DND-41 (cell line): ENCODE data around the gene NBPF20.
A peak's percentile ranks its signal among the peaks of the same experiment; 100 is the strongest.
"Not testable (repeated sequence)": the region's sequence is repeated elsewhere in the genome, so short reads cannot be mapped to it uniquely, and the experiment has no call there.

Experiments used
- ATAC-seq: fragments of 200-7000 bp; cut with Tn5 transposase; 3 replicates; pipeline ENCODE4 v1.9.1; 2021; ENCODE audit warnings: low read depth; ENCODE audit not compliant: insufficient read depth
- DNase-seq: peaks from one replicate; pipeline ENCODE4 v3.0.0-alpha.2; 2020
- H2AFZ ChIP-seq: 2 replicates; pipeline ENCODE4 v1.6.0; 2012; ENCODE audit warnings: low read depth, low read length
- H3K27ac ChIP-seq: 2 replicates; pipeline ENCODE4 v1.5.1; 2012; ENCODE audit warnings: low read length, inconsistent platforms
- H3K27me3 ChIP-seq: fragments of 200-600 bp; sonication (generic); 2 replicates; pipeline ENCODE4 v1.6.0; 2012; ENCODE audit warnings: low read length, mild to moderate bottlenecking, inconsistent platforms; ENCODE audit not compliant: insufficient read depth, poor library complexity
- H3K36me3 ChIP-seq: 2 replicates; pipeline ENCODE4 v1.5.1; 2012; ENCODE audit warnings: low read length, inconsistent platforms; ENCODE audit not compliant: insufficient read depth
- H3K4me1 ChIP-seq: 2 replicates; pipeline ENCODE4 v1.5.1; 2012; ENCODE audit warnings: mild to moderate bottlenecking, low read length; ENCODE audit not compliant: insufficient read depth
- H3K4me2 ChIP-seq: 2 replicates; pipeline ENCODE4 v1.6.0; 2012; ENCODE audit warnings: mild to moderate bottlenecking, moderate library complexity, low read length, inconsistent platforms; ENCODE audit not compliant: insufficient read depth
- H3K4me3 ChIP-seq, 2 experiments: fragments of 200-600 bp in 1 of 2; shearing (Covaris generic) in 1 of 2; 2 replicates each; pipeline ENCODE4 v1.5.1; 2012 to 2016; ENCODE audit warnings: inconsistent platforms in 2 of 2, low read length in 2 of 2, mild to moderate bottlenecking in 2 of 2, low read depth in 1 of 2, moderate library complexity in 1 of 2
- H3K79me2 ChIP-seq: 2 replicates; pipeline ENCODE4 v1.6.0; 2012; ENCODE audit warnings: low read length, inconsistent platforms; ENCODE audit not compliant: insufficient read depth
- H3K9ac ChIP-seq: 2 replicates; pipeline ENCODE4 v1.6.0; 2012; ENCODE audit warnings: low read depth, mild to moderate bottlenecking, inconsistent platforms, low read length, moderate library complexity
- H3K9me3 ChIP-seq: 2 replicates; pipeline ENCODE4 v1.5.1; 2012; ENCODE audit warnings: low read length, moderate library complexity, mild to moderate bottlenecking, inconsistent platforms; ENCODE audit not compliant: insufficient read depth, severe bottlenecking
- H4K20me1 ChIP-seq: 2 replicates; pipeline ENCODE4 v1.6.0; 2012; ENCODE audit warnings: low read length; ENCODE audit not compliant: insufficient read depth
- CTCF ChIP-seq: IDR thresholded peaks from 2 replicates; pipeline ENCODE4 v1.5.1; 2012; ENCODE audit warnings: borderline replicate concordance, low read length, moderate library complexity, mild to moderate bottlenecking; ENCODE audit not compliant: poor library complexity, severe bottlenecking; ENCODE audit errors: extremely low read depth
- EZH2 ChIP-seq: IDR thresholded peaks from 3 replicates; pipeline ENCODE4 v1.6.1; 2012; ENCODE audit warnings: borderline replicate concordance, low read depth, mild to moderate bottlenecking, moderate library complexity, low read length, inconsistent platforms; ENCODE audit not compliant: severe bottlenecking

NBPF20 gene

GRCh38 chr1:145425436-145426029, at the start of gene NBPF20:
Gene NBPF20 (minus strand): TSS chr1:145425603. CDS start chr1:145405272, 20,331 bp downstream.
- H3K4me2 ChIP-seq: peak within 1 kb of the TSS; percentile 97
- no peaks in the 10 kb centered on the region for H3K79me2 ChIP-seq
- peak within 1 kb of the TSS; percentile 52; the same call in 1 of the 2 replicates for H3K27ac ChIP-seq
- TF ChIP-seq EZH2 (no peak), CTCF (no peak)
- no peaks in the 10 kb centered on the region for H3K9me3 ChIP-seq
- peak within 1 kb of the TSS; percentile 57 to 90 for H3K4me3 ChIP-seq
- peaks cover 16% of the 10 kb centered on the region for H3K4me1 ChIP-seq
- peak within 1 kb of the TSS; percentile 65 for H3K9ac ChIP-seq
- H4K20me1 ChIP-seq: no peaks in the 10 kb centered on the region
- H2AFZ ChIP-seq: peak within 1 kb of the TSS; percentile 99
- H3K27me3 ChIP-seq: no peaks in the 10 kb centered on the region
- ATAC-seq (peak; percentile 95), DNase-seq (peak; percentile 73)
- H3K36me3 ChIP-seq: no peaks in the 10 kb centered on the region

GRCh38 chr1:145474837-145475368, 49.5 kb upstream of the NBPF20 start:
- DNase-seq, H3K9me3 ChIP-seq, H3K4me1 ChIP-seq, H3K27ac ChIP-seq, H2AFZ ChIP-seq, H3K27me3 ChIP-seq, H3K36me3 ChIP-seq, H3K4me3 ChIP-seq, ATAC-seq, H4K20me1 ChIP-seq, H3K9ac ChIP-seq, H3K4me2 ChIP-seq, H3K79me2 ChIP-seq: not testable (repeated sequence)

- H3K4me3 ChIP-seq, ATAC-seq, H3K79me2 ChIP-seq, H3K4me2 ChIP-seq, H3K36me3 ChIP-seq, H3K4me1 ChIP-seq, H3K9ac ChIP-seq, H2AFZ ChIP-seq, H4K20me1 ChIP-seq, H3K27ac ChIP-seq, H3K9me3 ChIP-seq, DNase-seq, H3K27me3 ChIP-seq: not testable (repeated sequence)
Observed at GRCh38 chr1:145472731-145473130, 47.3 kb upstream of the NBPF20 start.

GRCh38 chr1:145471365-145471764, 46.0 kb upstream of the NBPF20 start:
- H2AFZ ChIP-seq, H3K27me3 ChIP-seq, H3K27ac ChIP-seq, H4K20me1 ChIP-seq, H3K36me3 ChIP-seq, H3K4me2 ChIP-seq, H3K9me3 ChIP-seq, H3K79me2 ChIP-seq, H3K9ac ChIP-seq, H3K4me3 ChIP-seq, ATAC-seq, DNase-seq, H3K4me1 ChIP-seq: not testable (repeated sequence)

GRCh38 chr1:145465405-145466144, 40.2 kb upstream of the NBPF20 start:
- H3K4me3 ChIP-seq, H3K4me2 ChIP-seq, H3K79me2 ChIP-seq, H3K4me1 ChIP-seq, ATAC-seq, DNase-seq, H3K9ac ChIP-seq, H2AFZ ChIP-seq, H4K20me1 ChIP-seq, H3K9me3 ChIP-seq, H3K27ac ChIP-seq, H3K27me3 ChIP-seq, H3K36me3 ChIP-seq: not testable (repeated sequence)

- DNase-seq, H3K4me1 ChIP-seq, ATAC-seq, H3K79me2 ChIP-seq, H2AFZ ChIP-seq, H3K9me3 ChIP-seq, H4K20me1 ChIP-seq, H3K9ac ChIP-seq, H3K27ac ChIP-seq, H3K36me3 ChIP-seq, H3K4me3 ChIP-seq, H3K4me2 ChIP-seq, H3K27me3 ChIP-seq: not testable (repeated sequence)
Observed at GRCh38 chr1:145464708-145465336, 39.4 kb upstream of the NBPF20 start.

GRCh38 chr1:145464017-145464416, 38.6 kb upstream of the NBPF20 start:
- not testable (repeated sequence) for H3K27ac ChIP-seq, DNase-seq, H2AFZ ChIP-seq, ATAC-seq, H3K9ac ChIP-seq, H3K4me2 ChIP-seq, H3K9me3 ChIP-seq, H4K20me1 ChIP-seq, H3K79me2 ChIP-seq, H3K4me3 ChIP-seq, H3K27me3 ChIP-seq, H3K36me3 ChIP-seq, H3K4me1 ChIP-seq
